ENCODE measurements around the gene EVA1B.

GRCh38 chr1:36328088-36328480 lies 4.6 kb upstream of the EVA1B start:
- TF ChIP-seq POLR2A (IDR thresholded peaks at IDR 0.05; ENCODE audit: insufficient read depth in 1 of 2, low read depth in 2 of 2, low read length in 2 of 2) (no peak), TAF1 (CRISPR knock-in tag; IDR thresholded peaks at IDR 0.05) (no peak), POLR2AphosphoS5 (IDR thresholded peaks at IDR 0.05; ENCODE audit: low read depth, low read length) (no peak), CTCF (CRISPR knock-in tag; IDR thresholded peaks at IDR 0.05) (no peak), RBM39 (IDR thresholded peaks at IDR 0.05; ENCODE audit: low read depth, low read length, poor library complexity, severe bottlenecking) (no peak), NKX3-1 (CRISPR knock-in tag; IDR thresholded peaks at IDR 0.05) (no peak), ATF2 (CRISPR knock-in tag; IDR thresholded peaks at IDR 0.05) (no peak), ZBTB7A (CRISPR knock-in tag; IDR thresholded peaks at IDR 0.05) (no peak), GTF2F1 (IDR thresholded peaks at IDR 0.05; ENCODE audit: low read length) (no peak), DMTF1 (CRISPR knock-in tag; IDR thresholded peaks at IDR 0.05) (no peak)
